Activated CD8-positive, alpha-beta memory T cell treated with anti-CD3 and anti-CD28 coated beads, Interleukin-2, amount 50 U/mL, for 24 hours (primary cell): Measurements from ENCODE around the gene TRAPPC10.

Source experiments
- DNase-seq: peaks from one replicate; pipeline ENCODE4 v3.0.0-alpha.2; 2020; ENCODE audit errors: extremely low read depth

Gene TRAPPC10

GRCh38 chr21:43983390-43983789 is 28.7 kb upstream of the TRAPPC10 start:
- DNase-seq: no peak

GRCh38 chr21:43983860-43984420 is 28.2 kb upstream of the TRAPPC10 start:
- no peak for DNase-seq

GRCh38 chr21:43984905-43985689 is 27.0 kb upstream of the TRAPPC10 start:
- no peak for DNase-seq

- no peak for DNase-seq
Measured at GRCh38 chr21:43985690-43986251, 26.3 kb upstream of the TRAPPC10 start.

GRCh38 chr21:43986544-43987451 is 25.3 kb upstream of the TRAPPC10 start:
- no peak for DNase-seq

- DNase-seq: no peak
Measured at GRCh38 chr21:43987509-43987908, 24.6 kb upstream of the TRAPPC10 start.

- no peak for DNase-seq
Measured at GRCh38 chr21:43988016-43988415, 24.1 kb upstream of the TRAPPC10 start.

- DNase-seq: no peak
Measured at GRCh38 chr21:43988506-43989230, 23.4 kb upstream of the TRAPPC10 start.

- no peak for DNase-seq
Measured at GRCh38 chr21:43989401-43989800, 22.7 kb upstream of the TRAPPC10 start.

GRCh38 chr21:43991447-43991991 is 20.6 kb upstream of the TRAPPC10 start:
- DNase-seq: no peak

GRCh38 chr21:43992121-43992520 is 20.0 kb upstream of the TRAPPC10 start:
- DNase-seq: no peak

GRCh38 chr21:43993420-43993934 is 18.6 kb upstream of the TRAPPC10 start:
- DNase-seq: no peak

- DNase-seq: no peak
Measured at GRCh38 chr21:43994085-43994484, 18.0 kb upstream of the TRAPPC10 start.

GRCh38 chr21:43994646-43995045 is 17.5 kb upstream of the TRAPPC10 start:
- no peak for DNase-seq

- no peak for DNase-seq
Measured at GRCh38 chr21:43995521-43996105, 16.5 kb upstream of the TRAPPC10 start.

- DNase-seq: no peak
Measured at GRCh38 chr21:43997766-43998742, 14.1 kb upstream of the TRAPPC10 start.

GRCh38 chr21:44000360-44000759 is 11.7 kb upstream of the TRAPPC10 start:
- no peak for DNase-seq

GRCh38 chr21:44002511-44002910 is 9.6 kb upstream of the TRAPPC10 start:
- no peak for DNase-seq

GRCh38 chr21:44003307-44003966 is 8.7 kb upstream of the TRAPPC10 start:
- DNase-seq: no peak
